Breast epithelium (tissue), 3 donors: Measurements from ENCODE around the gene PRR27.

Source experiments
- POLR2AphosphoS5 ChIP-seq, 3 donors: sonication (generic); formaldehyde crosslinking; IDR thresholded peaks; one replicate each; pipeline ENCODE4 v1.6.1; 2017; ENCODE audit warnings: antibody characterized with exemption in 3 of 3
- TF ChIP-seq, protein P1 (sequence below), 3 donors: fragments of 450-650 bp; IDR thresholded peaks; one replicate each; pipeline ENCODE4 v1.5.1; 2016 to 2017; ENCODE audit warnings: antibody characterized with exemption in 3 of 3, mild to moderate bottlenecking in 3 of 3, moderate library complexity in 3 of 3

- TF ChIP-seq, protein P1, sequence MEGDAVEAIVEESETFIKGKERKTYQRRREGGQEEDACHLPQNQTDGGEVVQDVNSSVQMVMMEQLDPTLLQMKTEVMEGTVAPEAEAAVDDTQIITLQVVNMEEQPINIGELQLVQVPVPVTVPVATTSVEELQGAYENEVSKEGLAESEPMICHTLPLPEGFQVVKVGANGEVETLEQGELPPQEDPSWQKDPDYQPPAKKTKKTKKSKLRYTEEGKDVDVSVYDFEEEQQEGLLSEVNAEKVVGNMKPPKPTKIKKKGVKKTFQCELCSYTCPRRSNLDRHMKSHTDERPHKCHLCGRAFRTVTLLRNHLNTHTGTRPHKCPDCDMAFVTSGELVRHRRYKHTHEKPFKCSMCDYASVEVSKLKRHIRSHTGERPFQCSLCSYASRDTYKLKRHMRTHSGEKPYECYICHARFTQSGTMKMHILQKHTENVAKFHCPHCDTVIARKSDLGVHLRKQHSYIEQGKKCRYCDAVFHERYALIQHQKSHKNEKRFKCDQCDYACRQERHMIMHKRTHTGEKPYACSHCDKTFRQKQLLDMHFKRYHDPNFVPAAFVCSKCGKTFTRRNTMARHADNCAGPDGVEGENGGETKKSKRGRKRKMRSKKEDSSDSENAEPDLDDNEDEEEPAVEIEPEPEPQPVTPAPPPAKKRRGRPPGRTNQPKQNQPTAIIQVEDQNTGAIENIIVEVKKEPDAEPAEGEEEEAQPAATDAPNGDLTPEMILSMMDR (IDR thresholded peaks at IDR 0.05), result no peak
- no peak for TF ChIP-seq POLR2AphosphoS5 (IDR thresholded peaks at IDR 0.05)
These were observed 43.1 kb upstream of the PRR27 start for GRCh38 chr4:70110917-70111316.
